Fibroblast of lung (primary cell): ENCODE measurements around the gene OR7G3. TPM values are rescaled to one million over a fixed set of nuclear protein-coding genes. Genes with fewer than 3 reads are reported as not detected.

Source experiments
- DNase-seq, 2 donors: peaks; one replicate each; pipeline versions ENCODE4 v3.0.0 to v3.0.0-alpha.2; 2010; ENCODE audit warnings: low read depth in 2 of 2
- H2AFZ ChIP-seq: 2 replicates; pipeline ENCODE4 v1.5.1; 2012; ENCODE audit warnings: low read length, control low read depth, inconsistent platforms
- H3K27ac ChIP-seq: 2 replicates; pipeline ENCODE4 v1.5.1; 2011; ENCODE audit warnings: low read length, control low read depth; ENCODE audit not compliant: insufficient read depth
- H3K27me3 ChIP-seq: 2 replicates; pipeline ENCODE4 v1.5.1; 2011; ENCODE audit warnings: mild to moderate bottlenecking, low read length; ENCODE audit not compliant: control insufficient read depth, insufficient read depth
- H3K36me3 ChIP-seq: 2 replicates; pipeline ENCODE4 v1.5.1; 2011; ENCODE audit warnings: low read length; ENCODE audit not compliant: control insufficient read depth, insufficient read depth
- H3K4me1 ChIP-seq: 2 replicates; pipeline ENCODE4 v1.5.1; 2011; ENCODE audit warnings: low read length; ENCODE audit not compliant: control insufficient read depth, insufficient read depth; ENCODE audit errors: extremely low read depth
- H3K4me2 ChIP-seq: 2 replicates; pipeline ENCODE4 v1.5.1; 2011; ENCODE audit warnings: low read length, control low read depth; ENCODE audit not compliant: insufficient read depth; ENCODE audit errors: extremely low read depth
- H3K4me3 ChIP-seq, 4 experiments: fragments of 200-600 bp in 1 of 4; sonication (generic) in 1 of 4; replicated peaks in 1 of 4; 2 replicates each; pipeline ENCODE4 v1.5.1; 2011 to 2016; ENCODE audit warnings: low read length in 4 of 4, low read depth in 3 of 4, mild to moderate bottlenecking in 3 of 4, control low read depth in 2 of 4, inconsistent platforms in 1 of 4, mixed read lengths in 1 of 4; ENCODE audit not compliant: insufficient read depth in 1 of 4; ENCODE audit errors: control extremely low read depth in 1 of 4
- H3K79me2 ChIP-seq: 2 replicates; pipeline ENCODE4 v1.5.1; 2012; ENCODE audit warnings: mild to moderate bottlenecking, low read length, inconsistent platforms; ENCODE audit not compliant: control insufficient read depth, insufficient read depth
- H3K9ac ChIP-seq: 2 replicates; pipeline ENCODE4 v1.5.1; 2011; ENCODE audit warnings: mild to moderate bottlenecking, low read length, control low read depth; ENCODE audit not compliant: insufficient read depth
- H3K9me3 ChIP-seq: 2 replicates; pipeline ENCODE4 v1.5.1; 2012; ENCODE audit warnings: low read depth, low read length; ENCODE audit not compliant: control insufficient read depth, insufficient read depth
- H4K20me1 ChIP-seq: 2 replicates; pipeline ENCODE4 v1.5.1; 2011; ENCODE audit warnings: low read length; ENCODE audit not compliant: control insufficient read depth, insufficient read depth; ENCODE audit errors: extremely low read depth
- CTCF ChIP-seq, 2 donors: IDR thresholded peaks in 1 of 2; conservative IDR thresholded peaks in 1 of 2; 1 replicate in 1 of 2; 2 replicates in 1 of 2; pipeline ENCODE4 v1.5.1; 2011 to 2012; ENCODE audit warnings: low read length in 2 of 2, control low read depth in 1 of 2, inconsistent platforms in 1 of 2, low read depth in 1 of 2, mild to moderate bottlenecking in 1 of 2
- EZH2 ChIP-seq: IDR thresholded peaks from 2 replicates; pipeline ENCODE4 v1.5.1; 2012; ENCODE audit warnings: low read length, control low read depth, mild to moderate bottlenecking; ENCODE audit errors: missing control alignments
- polyA plus RNA-seq, 2 donors: library from polyadenylated mRNA; depleted of rRNA in 1 of 2; stranded (reverse) in 1 of 2; unstranded in 1 of 2; fragments of >200 nt; gene quantifications; 2 replicates each; pipeline ENCODE4 v1.2.1, GENCODE V29; 2011 to 2012; ENCODE audit warnings: missing spikeins in 1 of 2
- total RNA-seq: library from RNA; depleted of rRNA; stranded (reverse); fragments of >200 nt; gene quantifications from 2 replicates; pipeline ENCODE4 v1.2.1, GENCODE V29; 2014

OR7G3 gene
- total and polyA plus RNA-seq, 2 donors (not counting 1 experiment from before 2014, with no cell fraction given): not detected

- no peak overlapping the region for H3K9ac ChIP-seq
- H3K36me3 ChIP-seq: peaks cover 2% of the 10 kb centered on the region
- no peak overlapping the region for H2AFZ ChIP-seq
- no peak overlapping the region for H3K27ac ChIP-seq
- no peak for TF ChIP-seq EZH2
- TF ChIP-seq CTCF (conservative IDR thresholded peaks at IDR 0.05 in 1 of 2, IDR thresholded peaks at IDR 0.05 in 1 of 2; ENCODE audit: low read depth in 1 of 2, low read length in 2 of 2): no peak
- H3K79me2 ChIP-seq: peaks cover 77% of the 10 kb centered on the region
- H4K20me1 ChIP-seq: no peaks in the 10 kb centered on the region
- H3K9me3 ChIP-seq: no peaks in the 10 kb centered on the region
- H3K4me1 ChIP-seq: no peaks in the 10 kb centered on the region
- DNase-seq: no peak
- no peak overlapping the region for H3K4me3 ChIP-seq
- no peak overlapping the region for H3K4me2 ChIP-seq
- no peaks in the 10 kb centered on the region for H3K27me3 ChIP-seq
Measured at GRCh38 chr19:9148697-9149096, 21.9 kb upstream of the OR7G3 start.

GRCh38 chr19:9146882-9147281 lies 20.1 kb upstream of the OR7G3 start:
- H3K4me2 ChIP-seq: no peak overlapping the region
- H4K20me1 ChIP-seq: no peaks in the 10 kb centered on the region
- H3K4me3 ChIP-seq: no peak overlapping the region
- H3K79me2 ChIP-seq: peaks cover 81% of the 10 kb centered on the region
- no peaks in the 10 kb centered on the region for H3K27me3 ChIP-seq
- H2AFZ ChIP-seq: no peak overlapping the region
- no peaks in the 10 kb centered on the region for H3K9me3 ChIP-seq
- no peaks in the 10 kb centered on the region for H3K4me1 ChIP-seq
- TF ChIP-seq CTCF (conservative IDR thresholded peaks at IDR 0.05 in 1 of 2, IDR thresholded peaks at IDR 0.05 in 1 of 2; ENCODE audit: low read depth in 1 of 2, low read length in 2 of 2) (no peak), EZH2 (no peak)
- DNase-seq: no peak
- peaks cover 2% of the 10 kb centered on the region for H3K36me3 ChIP-seq
- H3K9ac ChIP-seq: no peak overlapping the region
- no peak overlapping the region for H3K27ac ChIP-seq

GRCh38 chr19:9144920-9145319 lies 18.2 kb upstream of the OR7G3 start:
- Histone ChIP-seq H3K27ac (no peak overlapping the region), H3K9me3 (no peaks in the 10 kb centered on the region), H3K36me3 (peaks cover 2% of the 10 kb centered on the region), H2AFZ (no peak overlapping the region), H3K4me3 (no peak overlapping the region), H3K9ac (no peak overlapping the region), H3K4me1 (no peaks in the 10 kb centered on the region), H4K20me1 (no peaks in the 10 kb centered on the region), H3K27me3 (no peaks in the 10 kb centered on the region), H3K79me2 (peaks cover 82% of the 10 kb centered on the region), H3K4me2 (no peak overlapping the region)
- TF ChIP-seq EZH2 (no peak), CTCF (conservative IDR thresholded peaks at IDR 0.05 in 1 of 2, IDR thresholded peaks at IDR 0.05 in 1 of 2; ENCODE audit: low read depth in 1 of 2, low read length in 2 of 2) (no peak)
- DNase-seq: peak in 1 of 2 donors; percentile 11
